ENCODE results near the gene SSH2.
A peak's percentile ranks its signal among the peaks of the same experiment; 100 is the strongest.

SSH2 gene

DNA sequence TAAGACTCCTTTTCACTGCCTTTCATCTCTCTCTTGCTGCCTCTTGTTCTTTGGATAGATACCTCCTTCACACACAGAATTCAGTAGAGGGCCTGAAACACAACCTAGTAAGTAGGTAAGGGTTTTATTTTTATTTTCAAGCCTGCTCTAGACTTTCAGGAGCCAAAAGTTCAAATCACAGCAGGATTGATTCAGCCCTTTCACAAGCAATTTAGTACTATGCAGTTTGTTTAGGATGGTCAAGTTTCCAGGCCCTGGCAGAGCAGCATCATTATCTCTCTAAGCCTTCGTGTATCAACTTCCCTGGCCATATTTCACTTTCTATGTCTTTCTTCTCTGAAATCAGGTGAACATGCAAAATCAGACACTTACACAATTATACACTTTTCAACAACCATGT, 158.5 kb downstream of the SSH2 start:
- H3K27ac Mint-ChIP-seq, result no peak overlapping the region
- H3K9me3 Mint-ChIP-seq, result no peaks in the 10 kb centered on the region
- H3K27me3 Mint-ChIP-seq, result no peaks in the 10 kb centered on the region
- H3K36me3 Mint-ChIP-seq (ENCODE audit: low read depth), result peaks cover 9% of the 10 kb centered on the region
- no peak overlapping the region for H3K4me3 Mint-ChIP-seq
- H3K4me1 Mint-ChIP-seq (ENCODE audit: low read depth), result peaks cover 10% of the 10 kb centered on the region

DNA sequence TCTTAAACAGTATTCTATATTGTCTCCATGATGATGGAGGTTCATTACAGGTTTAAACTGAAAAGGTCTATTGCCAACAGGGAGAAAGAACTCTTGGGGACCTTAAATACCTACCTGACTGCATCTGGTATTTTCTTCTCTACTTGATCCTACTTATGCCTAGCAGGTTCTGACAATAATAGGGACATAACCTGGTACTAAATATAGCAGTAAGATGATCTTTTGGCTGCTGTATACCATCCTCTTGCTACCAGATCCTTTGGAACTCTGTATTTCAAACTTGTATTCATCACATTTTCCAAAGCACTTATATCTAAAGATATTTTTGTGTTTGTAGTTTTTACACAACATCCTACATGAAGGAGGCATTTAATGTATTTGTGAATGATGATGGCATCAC, 160.8 kb downstream of the SSH2 start:
- Mint-ChIP-seq H3K9me3 (no peaks in the 10 kb centered on the region), H3K4me3 (no peak overlapping the region), H3K4me1 (ENCODE audit: low read depth) (peaks cover 10% of the 10 kb centered on the region), H3K36me3 (ENCODE audit: low read depth) (peaks cover 4% of the 10 kb centered on the region), H3K27ac (no peak overlapping the region), H3K27me3 (no peaks in the 10 kb centered on the region)

DNA sequence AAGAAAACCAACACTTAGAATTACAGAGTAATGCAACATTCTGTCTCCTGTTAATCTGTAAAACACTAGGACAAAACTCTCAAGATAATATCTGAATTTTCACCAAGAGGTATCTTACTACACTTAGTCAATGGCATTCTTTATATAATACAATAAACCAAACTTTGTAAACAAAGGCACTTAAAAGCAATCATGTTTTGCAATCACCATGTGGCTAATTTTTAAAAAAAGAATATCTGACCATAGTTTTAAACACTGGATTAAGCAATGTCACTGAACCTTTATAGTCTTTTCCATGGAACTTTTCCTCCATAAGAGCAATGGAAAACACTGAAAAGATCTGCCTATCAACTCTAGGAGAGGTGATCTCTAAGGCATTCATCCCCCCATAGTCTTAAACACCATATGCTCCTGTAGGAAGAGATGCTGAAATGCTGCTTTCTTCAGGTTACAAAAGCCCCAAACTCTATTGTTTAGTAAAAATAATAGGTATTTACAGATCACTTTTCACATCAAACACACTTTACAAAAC, 163.2 kb downstream of the SSH2 start:
- peaks cover 13% of the 10 kb centered on the region for H3K4me1 Mint-ChIP-seq (ENCODE audit: low read depth)

DNA sequence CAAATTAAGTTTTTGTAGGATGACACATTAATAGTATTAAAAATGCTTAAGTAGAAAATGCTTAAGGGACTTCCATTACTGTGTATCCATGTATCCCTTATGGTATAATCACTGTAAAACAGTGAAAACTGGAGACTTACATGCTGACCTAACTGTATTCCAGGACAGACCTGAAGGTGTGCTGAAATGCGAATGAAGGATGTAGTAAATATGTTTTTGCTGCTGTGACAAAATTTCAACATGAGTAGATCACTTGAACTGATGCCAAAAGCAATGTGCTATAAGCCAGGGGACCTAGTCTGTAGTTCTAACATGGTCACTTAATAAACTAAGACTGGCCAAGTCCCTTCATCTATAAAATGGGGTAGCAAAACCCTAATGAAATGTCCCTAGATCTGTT, 165.3 kb downstream of the SSH2 start:
- H3K27ac Mint-ChIP-seq, result no peak overlapping the region
- no peaks in the 10 kb centered on the region for H3K27me3 Mint-ChIP-seq
- H3K4me1 Mint-ChIP-seq (ENCODE audit: low read depth), result peaks cover 14% of the 10 kb centered on the region
- H3K9me3 Mint-ChIP-seq, result no peaks in the 10 kb centered on the region
- H3K36me3 Mint-ChIP-seq (ENCODE audit: low read depth), result peaks cover 2% of the 10 kb centered on the region
- no peak overlapping the region for H3K4me3 Mint-ChIP-seq

More for the DNA sequence above, 163.2 kb downstream of the SSH2 start:
- Mint-ChIP-seq H3K27me3 (no peaks in the 10 kb centered on the region), H3K36me3 (ENCODE audit: low read depth) (peaks cover 3% of the 10 kb centered on the region), H3K27ac (no peak overlapping the region), H3K9me3 (no peaks in the 10 kb centered on the region), H3K4me3 (no peak overlapping the region)

DNA sequence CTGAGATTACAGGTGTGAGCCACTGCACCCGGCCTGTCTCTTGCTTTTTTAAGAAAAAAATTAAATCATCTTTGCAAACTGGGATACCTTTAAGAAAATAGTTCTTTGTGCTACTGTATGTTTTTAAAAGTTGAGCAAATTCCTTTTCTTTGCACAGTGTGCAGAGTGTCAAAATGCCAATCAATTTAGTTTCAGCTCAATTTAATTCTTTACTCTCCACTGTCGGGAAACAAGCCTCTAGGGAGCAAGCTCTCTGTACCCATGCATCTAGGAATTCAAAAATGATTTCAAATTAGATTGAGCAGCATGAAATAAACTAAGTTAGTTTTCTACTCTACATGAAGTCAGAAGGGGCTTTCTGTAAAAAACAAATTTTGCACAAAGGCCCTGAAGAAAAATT, 165.8 kb downstream of the SSH2 start:
- Mint-ChIP-seq H3K4me3 (no peak overlapping the region), H3K27me3 (no peaks in the 10 kb centered on the region), H3K27ac (no peak overlapping the region), H3K4me1 (ENCODE audit: low read depth) (peaks cover 19% of the 10 kb centered on the region), H3K9me3 (no peaks in the 10 kb centered on the region), H3K36me3 (ENCODE audit: low read depth) (peaks cover 7% of the 10 kb centered on the region)

DNA sequence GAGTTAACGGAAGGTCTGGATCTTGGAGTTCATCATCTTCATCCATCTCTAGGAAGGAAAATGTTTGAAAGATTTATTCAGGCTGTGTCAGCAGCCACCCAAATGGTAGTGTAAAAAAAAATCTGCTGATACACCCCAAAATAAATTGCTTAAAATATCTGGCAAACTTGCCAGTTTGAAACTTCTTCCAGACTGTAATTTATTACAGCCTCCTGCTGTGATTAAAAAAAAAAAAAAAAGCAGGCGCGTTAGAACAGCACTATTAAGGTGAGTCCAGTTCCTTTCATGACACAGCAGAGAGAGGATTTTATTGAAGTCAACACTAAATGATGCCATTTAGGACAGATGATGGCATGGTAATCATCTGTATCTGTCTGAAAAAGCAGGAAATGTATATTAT, 166.8 kb downstream of the SSH2 start:
- H3K4me1 Mint-ChIP-seq (ENCODE audit: low read depth), result peaks cover 27% of the 10 kb centered on the region
- H3K4me3 Mint-ChIP-seq, result no peak overlapping the region
- no peaks in the 10 kb centered on the region for H3K27me3 Mint-ChIP-seq
- no peaks in the 10 kb centered on the region for H3K9me3 Mint-ChIP-seq
- no peak overlapping the region for H3K27ac Mint-ChIP-seq
- peaks cover 9% of the 10 kb centered on the region for H3K36me3 Mint-ChIP-seq (ENCODE audit: low read depth)

DNA sequence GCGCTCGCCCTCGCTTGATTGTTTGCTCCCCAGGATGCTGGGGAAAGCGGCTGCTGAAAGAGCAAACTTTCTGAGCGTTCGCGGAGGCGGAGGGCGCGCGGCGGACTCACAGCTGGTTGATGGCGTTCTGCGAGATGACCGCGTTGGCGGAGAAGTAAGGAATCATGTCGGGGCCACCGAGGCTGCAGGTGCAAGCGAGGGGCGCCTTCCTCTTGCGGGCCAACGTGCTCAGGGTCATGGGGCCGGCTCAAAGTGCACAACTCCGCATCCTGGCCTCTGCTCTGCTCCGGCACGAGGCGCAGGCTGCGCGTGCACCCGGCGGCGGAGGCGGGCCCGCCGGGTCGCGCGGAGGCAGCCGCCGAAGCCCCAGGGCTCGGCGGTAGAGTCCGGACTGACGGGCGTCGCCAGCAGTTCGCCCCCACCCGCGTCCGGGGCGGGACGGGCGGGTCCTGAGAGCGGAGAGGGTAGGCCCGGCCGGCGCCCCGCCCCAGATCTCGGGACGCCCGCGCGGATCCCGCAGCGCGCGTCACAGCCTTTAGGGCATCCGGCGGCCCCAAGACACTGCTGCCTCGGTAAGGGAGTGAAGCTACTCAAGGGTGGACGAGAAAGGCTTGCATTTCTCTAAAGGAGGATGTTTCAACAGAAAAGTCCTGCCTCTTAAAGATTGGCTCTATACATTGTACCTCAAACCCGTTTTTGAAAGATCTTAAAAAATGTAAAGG, 168.8 kb downstream of the SSH2 start:
- Mint-ChIP-seq H3K4me1 (ENCODE audit: low read depth) (peaks cover 47% of the 10 kb centered on the region), H3K27me3 (no peaks in the 10 kb centered on the region)

DNA sequence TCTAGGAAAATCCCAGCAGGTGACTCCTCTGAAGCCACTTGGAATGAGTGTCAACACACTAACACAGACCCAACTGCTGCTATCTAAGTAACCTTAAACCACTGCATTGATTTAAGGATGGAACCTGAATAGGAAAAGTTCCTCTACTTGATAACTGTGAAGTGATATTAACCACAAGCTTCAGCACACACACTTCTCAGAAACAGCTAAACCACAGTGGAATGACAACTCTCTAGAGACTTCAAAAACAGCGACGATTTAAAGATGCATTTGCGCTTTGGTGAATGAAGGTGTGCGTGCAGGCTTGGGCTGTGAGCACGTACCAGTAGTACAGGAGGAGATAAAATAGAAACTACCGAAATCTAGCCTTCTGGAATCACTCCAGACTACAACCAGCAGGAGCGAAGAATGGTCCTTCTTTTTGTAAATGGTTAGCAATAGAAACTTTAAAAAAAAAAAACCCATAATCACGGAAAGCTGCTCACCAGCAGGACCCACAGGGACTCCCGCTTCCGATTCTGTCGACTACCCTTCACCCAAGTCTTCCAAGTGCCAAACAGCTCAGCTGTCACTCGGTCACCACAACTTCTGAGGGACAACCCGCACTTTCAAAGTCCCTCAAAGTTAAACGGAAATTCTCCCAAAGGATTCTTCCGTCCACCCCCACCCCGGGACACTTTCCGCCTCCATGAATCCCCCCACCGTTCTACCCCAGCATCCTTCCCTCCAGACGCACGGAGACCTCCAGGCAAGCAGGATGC, 169.6 kb downstream of the SSH2 start:
- Mint-ChIP-seq H3K36me3 (ENCODE audit: low read depth) (peaks cover 24% of the 10 kb centered on the region), H3K4me1 (ENCODE audit: low read depth) (peaks cover 48% of the 10 kb centered on the region), H3K27ac (peak overlapping the region; percentile 95), H3K4me3 (peak overlapping the region; percentile 94), H3K27me3 (no peaks in the 10 kb centered on the region), H3K9me3 (no peaks in the 10 kb centered on the region)

More for the DNA sequence above, 168.8 kb downstream of the SSH2 start:
- Mint-ChIP-seq H3K27ac (peak overlapping the region; percentile 95), H3K4me3 (peak overlapping the region; percentile 94), H3K9me3 (no peaks in the 10 kb centered on the region), H3K36me3 (ENCODE audit: low read depth) (peaks cover 24% of the 10 kb centered on the region)

DNA sequence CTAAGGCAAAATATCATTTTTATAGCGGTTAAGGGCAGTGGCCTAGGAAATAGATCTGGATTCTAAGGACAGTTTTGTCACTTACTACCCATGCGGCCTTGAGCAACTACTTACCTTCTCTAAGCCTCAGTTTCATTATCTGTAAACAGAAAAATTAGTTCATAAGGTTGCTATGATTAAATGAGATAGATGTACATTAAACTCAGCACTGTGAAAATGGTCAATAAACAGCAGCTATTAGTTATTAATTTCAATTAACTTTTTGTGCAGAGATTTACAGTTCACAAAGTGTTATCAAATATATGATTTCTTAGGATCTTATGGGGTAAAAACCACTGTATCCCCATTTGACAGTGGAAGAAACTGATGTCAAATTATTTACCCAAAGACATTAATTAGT, 171.8 kb downstream of the SSH2 start:
- Mint-ChIP-seq H3K4me1 (ENCODE audit: low read depth) (peaks cover 62% of the 10 kb centered on the region), H3K9me3 (no peaks in the 10 kb centered on the region), H3K27ac (peak overlapping the region; percentile 91), H3K4me3 (peak overlapping the region; percentile 94), H3K36me3 (ENCODE audit: low read depth) (peaks cover 33% of the 10 kb centered on the region), H3K27me3 (no peaks in the 10 kb centered on the region)

DNA sequence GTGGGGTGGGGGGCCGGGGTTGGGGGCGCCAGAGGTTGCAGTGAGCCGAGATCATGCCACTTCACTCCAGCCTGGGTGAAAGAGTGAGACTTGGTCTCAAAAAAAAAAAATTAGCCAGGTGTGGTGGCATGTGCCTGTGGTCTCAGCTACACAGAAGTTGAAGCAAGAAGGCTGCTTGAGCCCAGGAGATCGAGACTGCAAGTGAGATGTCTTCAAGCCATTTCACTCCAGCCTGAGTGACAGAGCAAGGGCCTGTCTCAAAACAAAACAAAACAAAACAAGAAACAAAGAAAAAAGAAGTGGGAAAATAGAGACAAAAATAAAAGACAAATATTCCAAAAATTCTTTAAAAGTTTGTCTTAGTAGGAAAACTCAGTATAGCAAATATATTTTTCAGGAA, 172.2 kb downstream of the SSH2 start:
- H3K4me1 Mint-ChIP-seq (ENCODE audit: low read depth), result peaks cover 62% of the 10 kb centered on the region
- H3K27me3 Mint-ChIP-seq, result no peaks in the 10 kb centered on the region
- H3K27ac Mint-ChIP-seq, result peak overlapping the region; percentile 91
- peaks cover 37% of the 10 kb centered on the region for H3K36me3 Mint-ChIP-seq (ENCODE audit: low read depth)
- H3K4me3 Mint-ChIP-seq, result peak overlapping the region; percentile 94
- H3K9me3 Mint-ChIP-seq, result no peaks in the 10 kb centered on the region

DNA sequence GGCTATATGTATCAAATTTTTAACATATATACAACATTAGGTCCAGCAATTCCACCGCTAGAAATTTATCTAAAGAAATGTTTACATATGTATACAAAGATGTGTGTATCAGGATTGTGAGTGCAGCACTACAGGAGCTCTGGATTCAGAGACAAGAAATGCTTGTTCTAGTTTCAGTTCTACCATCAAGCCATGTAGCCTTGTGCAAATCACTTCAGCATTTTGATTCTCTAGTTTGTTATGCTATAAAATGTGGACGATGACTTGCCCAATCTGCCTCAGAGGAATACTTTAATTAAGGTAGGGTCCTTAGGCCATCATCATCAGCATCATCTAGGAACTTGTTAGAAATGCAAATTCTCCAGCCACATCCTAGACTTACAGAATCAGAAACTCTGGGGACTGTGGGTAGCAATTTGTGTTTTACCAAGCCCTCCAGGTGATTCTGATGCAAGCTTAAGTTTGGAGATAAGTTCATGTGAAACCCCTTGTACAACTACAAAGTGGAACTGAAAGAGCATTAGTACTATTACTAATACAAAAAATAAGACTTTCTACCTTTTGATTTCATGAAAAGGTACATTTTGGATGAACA, 176.1 kb downstream of the SSH2 start:
- Mint-ChIP-seq H3K36me3 (ENCODE audit: low read depth) (peaks cover 48% of the 10 kb centered on the region), H3K4me1 (ENCODE audit: low read depth) (peaks cover 61% of the 10 kb centered on the region), H3K27ac (peak overlapping the region; percentile 3), H3K4me3 (no peak overlapping the region), H3K9me3 (no peaks in the 10 kb centered on the region), H3K27me3 (no peaks in the 10 kb centered on the region)

DNA sequence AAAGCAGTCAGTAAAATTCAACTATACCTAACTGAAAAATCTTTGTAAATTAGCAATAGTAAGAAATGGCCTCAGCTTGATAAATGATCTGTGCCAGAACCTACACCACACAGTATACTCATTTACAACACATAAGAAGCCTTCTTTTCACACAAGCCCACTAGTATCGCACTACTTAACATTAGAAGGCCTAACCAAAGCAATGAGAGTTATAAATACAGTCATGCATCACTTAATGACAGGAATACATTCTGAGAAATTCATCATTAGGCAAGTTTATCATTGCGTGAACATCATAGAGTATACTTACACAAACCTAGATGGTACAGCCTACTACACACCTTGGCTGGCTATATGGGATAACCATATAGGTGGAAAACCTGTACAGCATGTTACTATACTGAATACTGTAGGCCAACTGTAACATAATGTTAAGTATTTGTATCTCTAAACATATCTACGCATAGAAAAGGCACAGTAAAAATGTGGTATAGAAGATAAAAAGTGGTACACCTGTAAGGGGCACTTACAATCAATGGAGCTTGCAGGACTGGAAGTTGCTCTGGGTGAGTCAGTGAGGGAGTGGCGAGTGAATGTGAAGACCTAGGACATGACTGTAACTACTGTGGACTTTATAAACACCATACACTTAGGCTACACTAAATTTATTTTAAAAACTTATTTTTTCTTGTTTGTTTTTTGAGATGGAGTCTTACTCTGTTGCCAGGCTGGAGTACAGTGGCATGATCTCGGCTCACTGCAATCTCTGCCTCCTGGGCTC, 180.8 kb downstream of the SSH2 start:
- Mint-ChIP-seq H3K4me1 (ENCODE audit: low read depth) (peaks cover 72% of the 10 kb centered on the region), H3K9me3 (no peaks in the 10 kb centered on the region), H3K36me3 (ENCODE audit: low read depth) (peaks cover 41% of the 10 kb centered on the region), H3K4me3 (no peak overlapping the region), H3K27me3 (no peaks in the 10 kb centered on the region), H3K27ac (no peak overlapping the region)

DNA sequence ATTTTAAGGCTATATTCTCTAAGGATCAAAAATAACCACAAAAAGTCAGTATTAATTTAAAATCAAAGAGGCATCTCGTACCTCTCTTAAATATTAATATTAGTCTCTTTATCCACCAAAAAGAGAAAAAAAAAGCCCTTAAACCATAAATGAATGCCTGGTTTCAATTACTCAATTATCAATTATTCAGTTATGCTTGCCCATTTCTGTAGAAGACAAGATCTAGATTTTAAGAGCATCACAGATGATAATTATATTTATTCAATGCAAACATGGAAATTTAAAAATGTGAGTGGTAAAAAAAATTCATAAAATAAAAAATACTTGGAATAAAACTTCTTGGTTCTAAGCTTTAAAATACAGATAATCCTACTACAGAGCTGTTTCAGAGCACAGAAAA, 181.6 kb downstream of the SSH2 start:
- Mint-ChIP-seq H3K4me1 (ENCODE audit: low read depth) (peaks cover 69% of the 10 kb centered on the region), H3K27ac (no peak overlapping the region), H3K9me3 (no peaks in the 10 kb centered on the region), H3K4me3 (no peak overlapping the region), H3K27me3 (no peaks in the 10 kb centered on the region), H3K36me3 (ENCODE audit: low read depth) (peaks cover 40% of the 10 kb centered on the region)

DNA sequence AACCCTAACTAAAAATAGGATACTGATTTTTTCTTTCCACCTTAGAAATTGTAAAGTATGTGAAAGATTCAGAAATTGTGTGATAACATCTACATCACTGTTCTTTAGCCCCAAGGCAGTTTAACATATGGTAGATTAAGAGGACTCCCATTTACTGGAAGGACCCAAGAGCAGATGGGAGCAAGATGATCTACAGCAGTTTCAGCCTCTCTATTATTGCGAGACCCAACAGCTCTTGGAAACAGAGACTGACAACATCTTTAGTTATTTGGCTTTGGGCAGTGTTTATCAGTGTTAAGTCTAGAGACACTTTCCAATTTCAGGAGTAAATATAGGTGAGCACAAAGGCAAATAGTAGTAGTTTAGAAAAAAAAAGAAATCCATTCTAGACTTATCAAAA, 182.4 kb downstream of the SSH2 start:
- Mint-ChIP-seq H3K27ac (peak overlapping the region; percentile 66), H3K27me3 (no peaks in the 10 kb centered on the region), H3K9me3 (no peaks in the 10 kb centered on the region), H3K4me1 (ENCODE audit: low read depth) (peaks cover 74% of the 10 kb centered on the region), H3K36me3 (ENCODE audit: low read depth) (peaks cover 33% of the 10 kb centered on the region), H3K4me3 (no peak overlapping the region)

All from stimulated activated naive CD8-positive, alpha-beta T cell treated with anti-CD3 and anti-CD28 coated beads, Interleukin-15, Interleukin-2, amounts not matched to agents 100 ng/mL and 50 ng/mL, for 24 hours (primary cell).